Left colon (tissue), 2 donors: ENCODE results near the gene FSD1L. TPM values are rescaled to one million over a fixed set of nuclear protein-coding genes. Genes with fewer than 3 reads are reported as not detected.
"Not testable (repeated sequence)": the region's sequence is repeated elsewhere in the genome, so short reads cannot be mapped to it uniquely, and the experiment has no call there.

Experiments
- ATAC-seq: fragments of 200-7000 bp; cut with Tn5 transposase; one replicate; pipeline ENCODE4 v1.9.1; 2020; ENCODE audit warnings: mild to moderate bottlenecking, moderate library complexity
- DNase-seq, 2 donors: peaks; one replicate each; pipeline ENCODE4 v3.0.0-alpha.2; 2020
- intact Hi-C, 2 donors: fragments of 100-400 bp; cut with DNase I in 1 of 2; cut with micrococcal nuclease in 1 of 2; formaldehyde crosslinking; loops; one replicate each; pipeline versions ENCODE4 v1.11.2 to v1.14.0; 2022; cut with DNase I, micrococcal nuclease
- total RNA-seq, 2 donors: library from RNA; stranded (reverse); fragmentation: NEBNext Ultra II Directional; extraction: Animal tissue kit (Norgen Biotek cat#: 25700); gene quantifications; one replicate each; pipeline ENCODE4 v1.2.1, GENCODE V29; 2021
- donor health status: DM: no; HTN: no; CAD: no.
- donor health status: DM: yes; HTN: yes; CAD: no.

The FSD1L gene
- total RNA-seq, 2 donors from 2014 or later, result 3.8 to 7.8 TPM

DNA sequence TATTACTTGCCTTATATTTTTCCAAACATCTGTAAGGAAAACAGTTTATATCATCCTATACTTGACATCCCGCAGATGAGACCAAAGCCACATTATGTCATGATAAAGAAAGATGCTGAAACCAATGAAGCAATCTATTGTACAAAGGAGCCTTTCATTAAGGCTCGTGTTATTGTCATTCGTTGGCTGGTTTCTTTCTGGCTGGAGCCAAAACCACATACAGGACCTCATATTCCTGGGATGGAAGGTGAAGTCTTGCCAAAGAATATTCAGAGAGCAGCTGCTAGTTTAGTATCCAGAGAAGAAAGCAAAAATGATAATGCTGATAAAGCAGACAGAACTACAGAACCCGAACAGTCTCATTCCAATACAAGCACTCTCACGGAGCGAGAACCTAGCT is 73.2 kb downstream of the FSD1L start:
- ATAC-seq, intact Hi-C loops: not testable (repeated sequence)

DNA sequence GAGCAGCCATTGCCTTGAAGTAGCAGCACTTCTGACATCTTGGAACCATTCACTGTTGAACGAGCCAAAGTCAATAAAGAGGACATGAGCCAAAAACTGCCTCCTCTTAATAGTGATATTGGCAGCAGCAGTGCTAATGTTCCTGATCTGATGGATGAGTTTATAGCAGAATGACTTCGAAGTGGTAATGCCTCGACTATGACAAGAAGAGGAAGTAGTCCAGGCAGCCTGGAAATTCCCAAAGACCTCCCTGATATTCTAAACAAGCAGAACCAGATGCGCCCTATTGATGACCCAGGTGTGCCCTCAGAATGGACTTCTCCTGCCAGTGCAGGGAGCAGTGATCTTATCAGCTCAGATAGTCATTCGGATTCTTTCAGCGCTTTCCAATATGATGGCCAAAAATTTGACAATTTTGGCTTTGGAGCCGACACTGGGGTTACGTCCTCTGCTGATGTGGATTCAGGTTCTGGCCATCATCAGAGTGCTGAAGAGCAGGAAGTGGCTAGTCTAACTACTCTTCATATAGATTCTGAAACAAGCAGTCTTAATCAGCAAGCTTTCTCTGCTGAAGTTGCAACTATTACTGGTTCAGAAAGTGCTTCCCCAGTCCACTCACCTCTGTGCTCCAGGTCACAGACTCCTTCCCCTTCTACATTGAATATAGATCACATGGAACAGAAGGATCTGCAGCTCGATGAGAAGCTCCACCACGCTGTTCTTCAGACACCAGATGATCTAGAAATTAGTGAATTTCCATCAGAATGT is 75.0 kb downstream of the FSD1L start:
- DNase-seq, intact Hi-C loops, ATAC-seq: not testable (repeated sequence)

More for the DNA sequence above, 73.2 kb downstream of the FSD1L start:
- DNase-seq, result not testable (repeated sequence)

DNA sequence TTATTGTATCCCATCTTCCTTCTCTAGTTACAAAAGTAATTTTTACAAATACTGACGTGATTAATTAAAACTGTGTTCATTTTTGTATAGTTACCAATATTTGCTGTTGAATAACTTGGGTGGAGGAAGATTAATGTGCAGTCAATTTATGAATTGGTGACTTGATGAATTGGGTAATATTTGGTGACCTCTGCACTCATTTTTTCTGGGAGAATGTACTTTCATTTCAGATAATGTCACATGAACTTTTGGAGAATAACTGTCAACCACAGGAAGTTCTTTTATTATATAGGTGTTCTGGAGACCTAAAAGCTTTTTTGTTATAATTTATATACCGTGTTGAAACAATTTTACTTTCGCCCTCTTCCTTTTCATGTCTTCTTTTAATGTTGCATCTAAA is 83.7 kb downstream of the FSD1L start:
- no peak for DNase-seq
- intact Hi-C loops, result no loop called here
- no peak for ATAC-seq

DNA sequence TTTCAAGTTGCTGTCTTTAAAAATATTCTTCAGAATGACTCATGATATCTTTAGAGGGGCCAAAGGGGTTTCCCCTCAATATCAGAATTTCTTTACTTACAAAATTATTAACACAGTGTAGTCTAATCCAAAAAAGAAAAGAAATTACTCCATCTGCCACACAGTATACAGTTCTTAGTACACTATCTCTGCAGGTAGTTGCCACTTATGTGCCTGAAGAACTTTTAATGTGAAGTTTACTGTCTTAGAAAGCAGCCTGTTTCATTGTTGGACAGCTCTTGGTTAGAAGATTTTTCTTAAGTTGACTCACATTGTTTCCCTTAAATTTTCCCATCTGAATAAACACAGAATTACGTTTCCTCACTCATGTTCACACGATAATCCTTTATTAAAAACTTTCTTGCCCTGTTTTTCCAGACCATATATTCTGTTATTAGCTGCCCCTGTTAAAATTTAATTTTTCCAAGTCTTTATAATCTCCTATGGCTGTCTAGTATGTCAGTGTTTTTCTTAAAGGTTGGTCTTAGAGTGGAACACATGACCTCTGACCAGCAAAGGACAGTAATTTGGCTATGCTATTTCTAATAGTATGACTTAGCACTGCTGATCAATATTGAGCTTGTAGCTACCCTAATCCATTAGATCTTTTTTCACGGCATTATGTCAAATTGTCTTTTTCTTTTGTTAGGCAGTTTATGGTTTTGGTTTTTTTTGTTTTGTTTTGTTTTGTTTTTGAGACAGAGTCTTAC is 88.3 kb downstream of the FSD1L start:
- no peak for DNase-seq
- intact Hi-C loops, result no loop called here
- ATAC-seq, result no peak

DNA sequence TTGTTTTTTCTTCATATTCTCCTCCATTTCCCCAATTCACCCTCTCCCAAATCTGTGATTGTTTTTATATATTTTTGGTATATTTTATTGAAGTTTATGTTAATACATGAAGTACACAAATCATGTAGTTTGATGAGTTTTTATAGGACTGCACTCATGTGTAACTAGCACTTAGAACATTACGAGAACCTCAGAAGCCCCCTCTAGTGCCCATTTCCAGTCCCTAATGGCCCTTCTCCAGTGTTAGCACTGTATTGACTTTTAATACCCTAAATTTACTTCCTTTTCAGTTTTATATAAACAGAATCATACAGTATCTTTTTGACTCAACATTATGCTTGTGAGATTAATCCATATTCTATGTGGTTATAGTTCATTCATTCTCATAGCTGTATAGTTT is 91.6 kb downstream of the FSD1L start:
- intact Hi-C loops, result no loop called here
- no peak for ATAC-seq
- DNase-seq, result no peak

DNA sequence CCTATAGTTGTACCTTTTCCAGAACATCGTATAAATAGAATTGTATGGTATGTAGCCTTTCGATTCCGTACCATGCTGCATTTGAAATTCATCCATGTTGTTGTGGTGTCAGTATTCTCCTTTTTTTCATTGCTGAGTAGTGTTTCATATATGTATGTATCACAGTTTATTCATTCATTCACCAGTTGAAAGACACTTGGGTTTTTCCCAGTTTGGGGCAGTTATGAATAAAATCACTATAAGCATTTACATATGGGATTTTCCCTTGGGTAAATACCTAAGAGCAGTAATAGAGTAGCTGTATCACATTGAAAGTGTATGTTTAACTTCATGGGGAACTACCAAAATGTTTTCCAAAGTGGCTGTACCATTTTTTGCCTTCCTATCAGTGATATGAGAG is 94.0 kb downstream of the FSD1L start:
- ATAC-seq, result no peak
- no peak for DNase-seq
- intact Hi-C loops, result no loop called here

DNA sequence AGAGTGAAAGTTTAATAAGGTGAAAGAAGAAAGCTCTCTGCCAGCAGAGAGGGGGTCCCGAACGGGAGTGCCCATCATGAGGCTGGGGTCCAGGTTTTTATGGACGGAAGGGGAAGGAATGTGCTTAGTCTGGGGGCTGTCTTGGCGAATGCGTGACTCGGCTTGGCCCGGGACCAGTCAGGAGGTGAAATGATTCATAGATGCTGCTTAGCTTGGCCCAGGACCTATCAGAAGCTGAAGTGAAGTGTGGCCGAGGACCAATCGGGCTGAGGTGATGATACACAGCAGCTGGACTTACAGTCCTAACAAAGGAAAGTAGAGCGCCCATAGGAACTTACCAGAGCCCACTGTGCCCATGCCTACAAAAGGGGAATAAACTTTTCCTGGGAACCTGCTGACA is 106.2 kb downstream of the FSD1L start:
- DNase-seq (no peak), ATAC-seq (no peak)
- intact Hi-C loops, result no loop called here

DNA sequence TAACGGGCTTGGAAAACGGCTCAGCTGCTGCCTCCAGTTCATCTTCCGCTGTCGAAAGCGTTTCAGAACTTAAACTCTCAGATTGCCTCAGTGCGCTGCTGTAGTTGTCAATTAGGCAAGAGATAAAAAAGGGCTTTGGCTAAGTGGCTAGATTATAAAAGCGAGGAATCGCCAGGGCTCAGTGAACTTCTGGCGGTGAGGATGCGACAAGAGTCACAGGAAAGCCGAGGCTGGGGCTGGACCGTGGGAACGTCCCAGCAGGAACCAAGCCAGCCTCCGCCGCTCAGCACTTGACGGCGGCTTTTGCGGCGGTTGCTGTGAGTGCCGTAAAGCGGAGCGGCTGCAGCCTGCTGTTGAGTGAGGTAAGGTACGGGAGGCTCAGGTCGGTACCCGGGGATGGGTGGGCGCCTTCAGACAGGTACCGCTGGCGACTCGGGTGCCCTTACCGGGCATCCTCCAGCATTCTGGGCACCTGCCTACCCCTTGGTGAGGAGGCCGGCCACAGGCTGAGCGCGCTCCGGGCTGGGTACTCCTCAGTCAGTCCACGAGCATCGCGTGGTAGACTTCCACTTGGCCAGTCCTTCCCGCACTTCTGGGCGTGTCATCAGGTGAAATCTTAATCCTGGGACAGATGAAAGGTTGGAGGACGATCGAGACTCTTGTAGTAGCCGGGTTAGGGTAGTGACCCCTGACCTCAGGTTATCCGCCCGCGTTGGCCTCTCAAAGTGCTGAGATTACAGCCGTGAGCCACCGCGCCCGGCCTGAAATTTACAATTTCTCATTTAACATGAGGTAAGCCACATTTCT is 110.2 kb downstream of the FSD1L start, which contains the start of gene FKTN:
TSS of gene FKTN (plus strand) at position 328 of the 807 bp plus-strand sequence. CDS start 16,902 bp downstream, outside the sequence.
- ATAC-seq, result peak; percentile 99
- peak; percentile 89 to 92 for DNase-seq
- intact Hi-C loops, result no loop called here

DNA sequence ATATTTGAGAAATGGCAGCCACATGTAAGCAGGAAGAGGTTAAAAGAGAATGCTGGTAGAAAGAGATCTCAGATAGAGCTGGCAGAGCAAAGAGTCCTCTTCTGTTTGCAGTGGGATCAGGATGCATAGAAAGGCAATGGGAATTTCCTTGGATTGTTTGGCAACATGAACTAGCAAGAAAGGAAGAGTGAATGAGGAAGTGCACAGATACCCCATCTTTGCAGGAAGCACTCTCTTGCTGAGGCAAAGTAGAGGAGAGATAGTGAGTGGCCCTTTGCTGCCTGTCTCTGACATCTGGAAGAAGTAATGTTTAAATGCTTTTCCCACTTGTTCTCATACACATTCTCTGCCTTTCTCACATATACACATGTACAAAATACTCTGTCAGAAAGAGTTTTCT is 124.6 kb downstream of the FSD1L start:
- no peak for DNase-seq
- intact Hi-C loops, result no loop called here
- no peak for ATAC-seq

DNA sequence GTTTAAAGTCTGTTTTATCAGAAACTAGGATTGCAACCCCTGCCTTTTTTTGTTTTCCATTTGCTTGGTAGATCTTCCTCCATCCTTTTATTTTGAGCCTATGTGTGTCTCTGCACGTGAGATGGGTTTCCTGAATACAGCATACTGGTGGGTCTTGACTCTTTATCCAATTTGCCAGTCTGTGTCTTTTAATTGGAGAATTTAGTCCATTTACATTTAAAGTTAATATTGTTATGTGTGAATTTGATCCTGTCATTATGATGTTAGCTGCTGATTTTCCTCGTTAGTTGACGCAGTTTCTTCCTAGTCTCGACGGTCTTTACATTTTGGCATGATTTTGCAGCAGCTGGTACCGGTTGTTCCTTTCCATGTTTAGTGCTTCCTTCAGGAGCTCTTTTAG is 132.1 kb downstream of the FSD1L start:
- DNase-seq, intact Hi-C loops, ATAC-seq: not testable (repeated sequence)

DNA sequence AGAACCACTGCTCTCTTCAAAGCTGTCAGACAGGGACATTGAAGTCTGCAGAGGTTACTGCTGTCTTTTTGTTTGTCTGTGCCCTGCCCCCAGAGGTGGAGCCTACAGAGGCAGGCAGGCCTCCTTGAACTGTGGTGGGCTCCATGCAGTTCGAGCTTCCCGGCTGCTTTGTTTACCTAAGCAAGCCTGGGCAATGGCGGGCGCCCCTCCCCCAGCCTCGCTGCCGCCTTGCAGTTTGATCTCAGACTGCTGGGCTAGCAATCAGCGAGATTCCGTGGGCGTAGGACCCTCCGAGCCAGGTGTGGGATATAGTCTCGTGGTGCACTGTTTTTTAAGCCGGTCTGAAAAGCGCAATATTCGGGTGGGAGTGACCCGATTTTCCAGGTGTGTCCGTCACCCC is 133.7 kb downstream of the FSD1L start:
- DNase-seq, ATAC-seq, intact Hi-C loops: not testable (repeated sequence)

DNA sequence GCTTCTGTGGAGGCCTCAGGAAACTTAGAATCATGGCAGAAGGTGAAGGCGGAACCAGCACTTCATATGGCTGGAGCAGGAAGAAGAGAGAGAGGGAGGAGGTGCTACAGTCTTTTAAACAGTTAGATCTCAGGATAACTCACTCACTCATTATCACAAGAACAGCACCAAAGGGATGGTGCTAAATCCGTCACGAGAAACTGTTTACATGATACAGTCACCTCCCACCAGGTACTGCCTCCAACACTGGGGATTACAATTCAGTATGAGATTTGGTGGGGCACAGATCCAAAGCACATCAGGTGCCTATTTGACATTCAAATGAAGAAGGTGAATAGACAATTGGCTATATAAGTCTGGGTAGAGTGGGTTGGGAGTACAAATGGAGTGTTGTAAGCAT is 145.3 kb downstream of the FSD1L start:
- ATAC-seq (no peak), DNase-seq (no peak)
- intact Hi-C loops, result no loop called here

Other genes starting within 250 kb of the FSD1L start
- gene SLC44A1, start 203.4 kb upstream of the FSD1L start, total RNA-seq, result 100 to 1,000 TPM; 147 to 157 TPM
- gene FKTN, start 110.1 kb downstream of the FSD1L start, total RNA-seq, result 10 to 100 TPM; 11.9 to 15.7 TPM
- gene TAL2, start 214.4 kb downstream of the FSD1L start, total RNA-seq, result not detected
- gene TMEM38B, start 246.5 kb downstream of the FSD1L start, total RNA-seq, result 10 to 100 TPM; 21.7 to 25.7 TPM